GM15510 (cell line): Measurements from ENCODE around the gene CCDC178.

ENCODE experiments used
- POLR2A ChIP-seq: IDR thresholded peaks from 3 replicates; pipeline ENCODE4 v1.6.1; 2011; ENCODE audit warnings: borderline replicate concordance; ENCODE audit not compliant: insufficient read length; ENCODE audit errors: extremely low read depth

CCDC178 gene

DNA sequence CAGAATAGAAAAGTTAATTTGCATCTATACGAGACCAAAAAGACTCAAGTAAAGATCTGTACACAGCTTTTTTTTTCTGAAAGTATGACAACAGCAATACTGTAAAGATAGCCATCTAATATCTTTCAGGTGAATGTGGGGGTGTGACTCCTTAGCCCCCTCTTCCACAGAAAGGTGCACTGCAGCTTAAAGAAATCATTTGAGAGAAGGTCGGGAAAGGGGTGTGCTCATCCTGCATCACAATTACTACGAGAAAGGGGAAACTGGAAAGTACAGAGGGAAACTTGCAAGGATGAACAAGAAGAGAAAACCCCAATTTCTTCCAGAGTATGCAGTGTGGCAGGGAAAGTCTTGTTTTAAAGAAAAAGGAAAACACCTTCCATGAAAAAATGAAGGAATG is 255.6 kb downstream of the CCDC178 start:
- TF ChIP-seq POLR2A, result no peak

DNA sequence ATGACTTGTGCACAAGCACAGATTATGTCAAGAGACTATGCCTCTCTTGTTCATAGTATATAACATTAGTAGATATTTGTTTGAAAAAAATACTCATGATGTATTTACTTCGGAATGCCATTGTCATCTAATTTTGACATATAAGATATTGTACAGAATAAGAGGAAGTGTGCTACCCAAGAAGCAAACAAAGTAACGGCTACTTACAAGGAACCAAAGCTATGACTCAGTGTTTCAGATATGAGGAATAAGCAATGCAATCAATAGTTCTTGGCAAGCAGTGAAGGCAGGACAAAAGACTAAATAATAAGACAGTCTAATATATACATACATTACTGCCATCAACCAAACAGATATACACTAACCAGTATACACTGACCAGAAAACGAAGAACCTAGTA is 256.3 kb downstream of the CCDC178 start:
- TF ChIP-seq POLR2A, result no peak

DNA sequence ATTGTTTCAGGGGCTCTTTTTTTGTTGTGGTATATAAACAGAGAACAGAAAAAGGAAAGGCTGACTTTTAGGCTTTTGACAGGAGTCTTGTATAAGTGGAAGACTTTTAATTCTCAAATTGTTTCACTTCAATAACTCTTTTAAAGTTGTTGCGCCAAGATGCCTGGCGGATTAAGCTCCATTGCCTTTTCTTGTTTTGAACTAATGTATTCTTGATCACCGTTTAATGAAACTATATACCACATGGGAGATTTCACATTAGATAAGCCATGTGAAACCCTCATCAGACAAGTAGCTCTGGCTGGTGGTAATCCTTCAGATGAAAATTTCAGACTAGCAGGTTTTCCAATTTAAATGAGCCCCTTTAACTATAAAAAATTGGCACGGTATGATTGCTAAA is 257.4 kb downstream of the CCDC178 start:
- TF ChIP-seq POLR2A, result no peak

DNA sequence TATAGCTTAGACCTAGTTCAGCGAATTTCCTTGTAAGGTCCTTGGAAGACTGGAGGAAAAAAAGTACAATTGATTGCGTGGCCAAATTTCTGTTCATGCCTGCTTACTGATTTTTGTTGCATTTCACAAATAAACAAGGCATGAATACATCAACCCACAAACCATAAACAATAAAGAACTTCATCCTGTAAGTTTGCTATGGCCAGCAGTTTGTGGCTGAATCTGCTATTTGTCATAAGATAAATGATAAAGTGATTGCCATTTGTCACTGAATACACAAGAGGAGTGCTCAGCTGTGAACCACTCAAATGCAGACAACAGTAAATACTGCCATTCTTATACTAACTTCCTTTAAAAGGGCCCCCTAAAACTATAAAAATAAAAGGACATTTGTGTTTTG is 259.5 kb downstream of the CCDC178 start:
- no peak for TF ChIP-seq POLR2A

DNA sequence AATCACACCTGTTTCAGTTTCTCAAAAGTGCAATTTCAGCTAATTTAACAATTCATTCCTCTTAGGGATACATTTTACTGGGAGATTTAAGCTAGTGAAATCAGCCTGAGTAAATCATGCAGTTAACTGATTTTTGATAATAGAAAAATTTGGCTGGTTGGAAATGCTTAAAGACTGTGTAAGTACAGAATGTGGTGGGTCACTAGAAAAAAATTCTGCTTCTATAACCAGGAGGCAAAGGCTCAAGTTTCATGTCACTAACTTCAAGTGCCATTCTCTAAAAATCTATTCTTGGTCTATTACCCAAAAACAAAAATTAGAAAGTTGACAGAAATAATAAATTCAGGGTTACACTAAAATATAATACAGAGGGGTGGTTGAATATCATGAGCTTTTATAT is 271.3 kb downstream of the CCDC178 start:
- TF ChIP-seq POLR2A, result no peak

DNA sequence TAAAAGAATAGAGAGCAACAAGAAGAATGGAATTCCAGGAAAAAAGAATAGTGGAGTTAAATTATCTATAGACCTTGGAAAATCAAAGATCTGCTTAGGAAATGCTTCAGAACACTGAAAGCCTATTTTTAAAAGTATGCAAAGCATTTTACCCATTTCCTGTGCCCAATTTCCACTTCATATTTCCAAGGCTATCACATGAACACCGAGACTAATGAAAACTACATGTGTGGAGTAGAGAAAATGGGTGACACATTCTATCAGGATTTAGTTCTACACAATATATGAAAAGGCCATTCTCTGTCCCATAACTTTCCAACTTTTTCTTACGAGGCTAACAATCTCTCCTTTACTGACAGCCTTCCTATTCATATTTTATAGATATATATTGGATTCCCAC is 279.4 kb downstream of the CCDC178 start:
- no peak for TF ChIP-seq POLR2A

DNA sequence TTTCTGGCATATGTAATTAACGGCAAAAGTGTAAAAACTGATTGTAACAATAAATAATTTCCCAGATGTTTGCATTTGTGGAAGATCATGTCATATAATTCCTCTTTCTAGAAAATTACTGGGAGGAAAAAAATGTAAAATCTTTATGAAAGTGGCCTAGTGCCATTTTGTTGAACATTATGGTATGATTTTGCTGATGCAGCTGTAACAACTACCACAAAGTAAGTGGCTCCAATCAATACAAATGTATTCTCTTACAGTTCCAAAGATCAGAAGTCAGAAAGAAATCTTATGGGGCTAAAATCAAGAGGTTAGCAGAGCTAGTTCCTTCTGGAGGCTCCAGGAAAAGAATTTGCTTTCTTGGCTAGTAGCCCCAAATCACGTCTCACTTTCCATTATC is 281.4 kb downstream of the CCDC178 start:
- no peak for TF ChIP-seq POLR2A

DNA sequence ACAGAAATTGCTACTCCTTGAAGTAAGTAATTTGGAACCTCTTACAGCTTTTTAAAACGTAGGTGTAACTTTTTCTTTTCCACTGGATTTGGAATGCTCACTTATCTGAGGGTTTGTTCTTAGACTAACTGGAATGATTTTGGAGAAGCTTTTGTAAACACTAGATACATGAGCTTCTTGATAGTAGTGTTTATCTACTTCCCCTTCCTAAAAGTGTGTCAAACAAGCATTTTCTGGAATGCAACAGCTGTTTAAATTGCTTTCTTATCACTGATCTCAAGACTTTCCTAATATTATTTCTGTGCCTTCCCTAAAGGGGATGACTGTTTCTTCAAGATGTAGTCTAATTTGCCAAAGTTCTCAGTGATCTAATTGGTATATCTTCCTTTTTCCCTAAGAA is 282.6 kb downstream of the CCDC178 start:
- no peak for TF ChIP-seq POLR2A

DNA sequence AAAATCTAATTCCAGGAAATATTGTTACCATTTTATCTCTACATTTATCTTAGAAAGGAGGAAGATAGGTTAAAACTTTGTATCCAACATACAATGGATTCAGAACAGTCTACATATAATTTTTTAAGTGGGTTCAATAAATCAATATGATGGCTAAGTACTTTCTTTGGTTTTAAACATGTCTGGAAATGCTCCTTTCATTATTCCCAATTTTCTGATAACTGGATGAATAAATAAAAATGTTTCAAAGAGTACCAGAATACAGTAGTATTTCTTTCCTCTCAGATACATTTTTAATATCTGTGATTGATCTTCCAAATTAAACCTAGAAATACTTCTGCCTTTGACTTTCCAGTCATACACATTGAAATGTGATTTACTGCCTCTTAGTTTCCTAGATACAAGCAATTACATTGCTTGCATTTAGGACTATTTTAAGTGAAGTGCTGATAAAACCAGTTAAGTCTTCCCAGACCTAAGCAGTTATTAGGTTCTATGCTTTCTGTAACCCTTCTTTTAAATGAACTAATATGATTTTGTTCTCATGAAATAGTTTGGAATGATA is 283.5 kb downstream of the CCDC178 start:
- no peak for TF ChIP-seq POLR2A

DNA sequence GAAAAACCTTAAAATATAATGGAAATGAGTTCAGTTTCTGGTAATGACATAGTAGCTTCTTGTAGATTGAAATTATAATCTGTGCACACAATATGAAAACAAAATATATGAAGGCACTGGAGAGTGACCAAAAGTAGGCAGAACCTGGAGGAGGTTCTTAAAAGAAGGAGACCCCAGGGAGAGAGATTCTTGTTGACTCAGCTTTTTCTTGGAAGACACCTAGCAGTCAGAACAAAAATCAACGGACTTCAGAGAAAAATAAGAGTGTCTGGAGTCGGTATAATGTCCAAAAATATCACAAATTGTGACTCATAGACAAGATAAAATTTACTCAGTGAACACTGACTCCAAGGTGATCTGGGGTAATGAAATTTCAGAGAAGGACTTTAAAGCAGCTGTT is 286.5 kb downstream of the CCDC178 start:
- no peak for TF ChIP-seq POLR2A

DNA sequence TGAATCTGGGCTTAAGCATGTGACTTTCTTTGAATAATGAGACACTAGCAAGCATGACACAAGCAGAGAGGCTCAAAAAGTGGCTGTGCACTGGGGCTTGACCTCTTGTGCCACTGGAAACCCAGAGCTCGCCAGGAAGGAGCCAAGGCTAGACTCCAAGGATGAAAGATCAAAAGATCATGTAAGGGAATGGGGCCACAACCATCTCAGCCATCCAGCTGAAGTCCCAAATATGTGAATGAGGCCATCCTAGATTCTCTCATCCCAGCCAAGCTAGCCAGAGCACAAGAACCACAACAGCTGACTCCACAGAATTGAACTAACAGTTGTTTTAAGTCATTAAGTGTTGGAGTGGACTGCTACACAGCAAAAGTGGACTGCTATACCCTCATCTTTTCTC is 288.1 kb downstream of the CCDC178 start:
- TF ChIP-seq POLR2A, result no peak

DNA sequence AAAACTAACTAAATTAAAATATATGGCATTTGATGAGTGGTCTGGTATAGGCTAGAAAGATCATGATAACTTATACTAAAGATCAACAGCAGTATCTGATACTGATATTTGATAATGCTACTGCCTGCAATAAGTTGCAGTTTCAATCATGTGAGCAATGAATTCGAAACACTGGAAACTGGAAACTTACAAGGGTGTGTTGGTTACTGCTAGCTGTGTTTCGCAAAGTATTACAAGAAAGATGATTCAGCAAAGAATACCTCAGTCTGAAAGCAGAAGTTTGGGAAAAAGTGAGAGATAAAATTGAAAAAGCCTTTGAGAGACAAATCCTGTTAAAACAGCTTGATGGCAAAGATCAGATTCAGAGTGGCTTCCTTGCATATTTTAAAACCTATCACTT is 294.5 kb downstream of the CCDC178 start:
- no peak for TF ChIP-seq POLR2A

DNA sequence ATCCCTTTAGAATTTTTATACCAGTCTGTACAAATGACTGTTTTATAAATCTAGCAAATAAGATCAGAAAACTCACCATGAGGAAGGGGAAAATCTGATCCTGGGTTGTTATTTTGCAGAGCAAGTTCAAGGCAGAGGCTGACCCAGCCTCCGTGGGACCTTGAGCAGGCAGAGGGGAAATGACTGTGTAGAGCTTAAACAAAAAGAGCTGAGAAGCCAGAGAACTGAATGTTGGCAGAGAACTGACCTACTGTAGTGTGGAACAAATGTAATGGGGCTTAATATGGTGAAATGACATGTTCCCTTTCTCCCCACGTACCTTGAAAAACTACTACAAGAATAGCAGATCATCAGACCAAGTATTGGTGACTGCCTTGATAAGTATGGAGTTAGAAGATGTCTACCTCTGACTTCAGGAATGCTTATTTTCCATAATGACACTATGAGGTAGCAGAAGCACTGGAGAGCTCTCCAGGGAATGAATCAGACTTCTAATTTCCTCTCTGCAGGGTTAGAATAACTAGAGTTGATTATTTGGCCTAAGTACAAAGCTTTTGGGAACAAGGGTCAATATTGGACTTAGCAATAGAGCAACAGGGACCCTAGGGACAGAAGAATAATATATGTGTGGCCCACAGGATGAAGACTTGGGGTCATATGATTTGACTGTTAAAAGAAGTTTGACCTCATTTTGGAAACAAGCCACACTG is 304.4 kb downstream of the CCDC178 start:
- TF ChIP-seq POLR2A, result no peak

DNA sequence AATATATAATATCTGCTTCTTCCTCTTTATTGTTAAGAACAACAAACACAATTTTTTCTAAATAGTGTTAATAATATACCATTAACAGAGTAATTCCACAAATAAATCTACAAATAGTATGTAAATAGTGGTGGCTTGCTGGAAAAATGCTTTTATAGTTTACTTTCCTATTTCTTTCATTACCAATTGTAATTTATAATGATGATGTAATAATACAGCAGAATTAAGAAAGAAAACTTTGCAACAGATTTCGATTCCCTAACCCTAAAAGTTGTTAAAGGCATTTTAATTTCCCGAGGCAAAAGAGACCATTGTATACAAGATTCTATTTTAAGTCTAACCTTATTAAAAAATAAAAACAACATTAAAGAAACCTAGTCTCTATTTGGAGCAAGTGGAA is 307.9 kb downstream of the CCDC178 start:
- TF ChIP-seq POLR2A, result no peak

DNA sequence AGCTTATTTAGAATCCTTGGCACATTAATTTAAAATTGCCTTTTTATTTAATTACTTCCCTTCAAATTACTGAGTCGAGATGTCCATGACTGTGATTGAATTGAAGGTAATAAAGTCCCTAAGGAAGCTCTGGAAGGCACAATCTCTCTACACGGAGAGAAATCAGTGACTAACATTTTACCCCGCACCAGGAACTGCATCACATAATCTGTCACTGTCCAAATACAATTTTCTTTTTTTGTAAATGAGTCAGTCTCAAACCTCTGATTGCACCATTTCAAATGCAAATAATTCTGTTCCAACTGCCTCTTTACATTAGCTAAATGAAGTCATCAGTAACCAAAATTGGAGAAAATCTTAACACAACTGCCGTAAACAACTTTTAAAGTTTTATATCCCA is 311.9 kb downstream of the CCDC178 start:
- no peak for TF ChIP-seq POLR2A

DNA sequence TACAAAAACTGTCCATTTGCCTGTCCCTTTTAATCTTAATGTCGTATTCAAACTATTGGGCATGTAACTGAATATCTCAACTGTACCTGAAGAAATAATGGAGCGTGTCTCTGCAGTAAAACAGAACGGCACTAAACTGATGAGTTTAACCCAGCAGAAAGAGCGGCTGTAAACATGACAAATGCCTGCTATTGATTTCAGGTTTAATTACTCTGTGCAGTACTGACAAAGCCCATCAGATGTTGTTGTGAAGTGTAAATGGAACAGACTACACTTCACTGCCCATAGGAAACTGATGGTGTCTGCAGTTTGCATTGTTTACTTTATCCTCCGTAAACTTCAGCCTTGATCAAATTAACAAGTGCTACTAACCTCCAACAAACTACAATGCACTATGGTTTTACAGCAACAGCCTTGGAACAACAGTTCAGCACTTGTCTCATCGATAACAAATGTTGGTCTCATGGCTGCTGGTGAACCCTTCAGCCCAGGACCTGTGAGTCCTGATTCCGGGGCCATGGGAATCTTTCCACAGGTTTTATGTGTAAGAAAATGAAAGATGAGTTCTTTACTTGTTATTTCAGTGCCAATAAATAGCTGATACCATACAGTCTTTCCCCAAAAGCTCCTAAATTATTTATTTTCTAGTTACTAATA is 316.5 kb downstream of the CCDC178 start:
- TF ChIP-seq POLR2A, result no peak
